ENCODE data around the gene RASAL2.
"Not testable (repeated sequence)": the region's sequence is repeated elsewhere in the genome, so short reads cannot be mapped to it uniquely, and the experiment has no call there.

The RASAL2 gene

DNA sequence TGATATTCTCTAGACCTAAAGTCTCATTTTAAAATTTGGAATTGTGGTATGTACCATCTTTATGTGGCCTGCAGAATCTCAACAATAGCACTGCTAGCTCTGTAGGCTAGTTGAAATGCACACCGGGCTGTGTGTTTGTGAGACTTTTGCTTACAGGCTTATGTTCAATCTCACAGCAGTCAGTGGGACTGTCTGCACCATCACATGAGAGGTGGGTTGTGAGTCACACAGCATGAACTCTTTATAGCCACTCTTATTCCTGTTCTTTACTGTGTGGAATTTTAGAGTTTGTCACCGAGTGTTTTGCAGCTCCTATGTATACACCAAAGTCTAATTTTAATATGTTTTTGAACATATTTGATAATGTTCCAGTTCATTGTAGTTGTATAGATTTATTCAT, 74.6 kb downstream of the RASAL2 start:
- no peak for DNase-seq

DNA sequence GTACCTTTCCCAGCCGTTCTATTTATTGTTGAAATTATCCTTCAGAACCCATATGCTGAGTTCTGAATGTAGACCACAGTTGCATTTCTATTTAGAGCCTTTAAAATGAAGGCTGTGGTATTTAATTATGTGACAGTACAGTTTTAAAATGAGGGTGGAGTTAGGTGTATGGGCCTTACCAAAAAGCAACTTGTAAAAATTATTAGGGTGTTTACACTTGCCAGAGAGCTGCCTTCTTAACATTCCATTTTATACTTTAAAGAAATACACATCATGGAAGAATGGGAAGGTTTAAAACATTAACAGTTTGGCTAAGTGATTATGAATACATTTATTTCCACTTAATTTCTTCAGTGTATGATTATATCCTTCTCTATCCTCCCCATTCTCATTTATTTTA, 75.7 kb downstream of the RASAL2 start:
- DNase-seq: no peak

DNA sequence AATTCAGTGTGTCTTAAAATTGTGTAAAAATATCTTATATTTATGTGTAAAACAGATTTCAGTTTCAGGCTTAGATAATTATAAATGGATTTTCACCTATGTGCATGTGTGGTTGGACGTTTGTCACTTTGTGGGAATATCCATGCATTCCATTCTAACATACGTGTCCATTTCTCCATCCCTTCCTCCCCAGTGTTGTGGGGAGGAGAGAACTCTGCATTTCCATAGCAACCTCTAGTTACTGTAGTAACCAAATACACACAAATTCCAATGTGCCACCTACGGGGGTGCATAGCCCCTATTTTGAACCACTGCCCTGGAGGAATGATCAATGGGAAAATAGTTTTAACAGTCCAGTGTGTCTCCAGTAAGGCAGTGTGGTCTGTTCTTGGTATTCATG, 79.0 kb downstream of the RASAL2 start:
- DNase-seq: no peak

DNA sequence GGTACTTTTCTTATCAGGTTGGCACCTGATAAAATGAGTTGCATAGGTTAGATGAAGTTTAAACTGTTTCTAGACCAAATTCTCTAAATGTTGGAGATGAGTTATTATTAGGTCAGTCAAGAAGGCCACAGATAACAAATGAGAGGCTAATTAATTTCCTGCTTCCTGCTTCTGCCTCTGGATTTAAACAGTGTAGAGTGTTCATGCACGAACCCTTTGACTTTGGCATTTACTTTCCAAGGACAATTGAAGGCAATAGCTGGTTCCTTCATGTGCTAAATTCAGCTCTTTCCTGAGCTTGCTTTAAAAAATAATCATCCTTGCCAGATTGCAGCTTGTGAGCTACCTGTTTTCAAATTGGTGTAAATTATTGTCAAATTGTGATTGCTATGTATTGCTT, 80.6 kb downstream of the RASAL2 start:
- DNase-seq: no peak

DNA sequence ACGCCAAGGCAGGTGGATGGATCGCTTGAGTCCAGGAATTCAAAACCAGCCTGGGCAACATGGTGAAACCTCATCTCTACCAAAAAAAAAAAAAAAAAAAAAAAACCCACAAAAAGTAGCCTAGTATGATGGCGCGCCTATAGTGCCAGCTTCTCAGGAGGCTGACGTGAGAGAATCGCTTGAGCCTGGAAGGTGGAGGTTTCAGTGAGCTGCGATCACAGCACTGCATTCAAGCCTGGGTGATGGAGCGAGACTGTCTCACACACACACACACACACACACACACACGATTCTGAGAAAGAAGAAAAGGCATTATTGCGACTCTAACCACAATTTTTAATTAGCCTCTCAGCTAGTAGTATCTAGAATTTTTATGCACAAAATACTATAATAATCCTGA, 86.5 kb downstream of the RASAL2 start:
- no peak for DNase-seq

DNA sequence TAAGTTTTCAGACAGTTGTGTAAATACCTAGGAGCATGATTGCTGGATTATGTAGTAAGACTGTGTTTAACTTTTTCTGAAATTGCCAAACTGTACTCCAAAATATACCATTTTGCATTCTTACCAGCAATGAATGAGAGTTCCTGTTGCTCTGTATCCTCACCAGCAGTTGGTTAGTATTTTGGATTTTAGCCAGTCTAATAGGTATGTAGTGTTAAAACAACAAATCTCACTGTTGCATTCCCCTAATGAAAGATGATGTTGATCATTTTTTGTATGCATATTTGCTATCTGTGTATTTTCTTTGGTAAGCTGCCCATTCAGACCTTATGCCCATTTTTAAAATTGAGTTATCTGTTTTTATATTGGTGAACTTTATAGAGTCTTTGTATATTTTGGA, 89.9 kb downstream of the RASAL2 start:
- DNase-seq: no peak

DNA sequence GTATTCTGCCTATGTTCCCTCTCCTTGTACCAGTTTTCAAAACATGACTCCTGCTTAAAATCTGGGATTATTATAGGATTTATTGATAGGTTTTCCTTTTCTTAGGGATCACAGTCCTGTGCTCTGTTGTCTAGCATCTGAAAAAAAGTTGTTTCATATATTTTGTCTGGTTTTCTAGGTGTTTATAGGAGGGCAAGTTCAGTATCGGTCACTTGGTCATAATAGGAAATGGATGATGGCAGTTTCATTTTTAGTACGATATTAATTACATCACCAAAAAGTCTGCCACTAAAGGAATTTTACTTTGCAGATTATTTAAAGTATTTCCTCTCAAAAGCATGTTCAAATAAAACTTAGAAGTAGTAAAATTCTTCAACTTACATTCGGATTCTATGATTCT, 94.4 kb downstream of the RASAL2 start:
- DNase-seq: no peak

DNA sequence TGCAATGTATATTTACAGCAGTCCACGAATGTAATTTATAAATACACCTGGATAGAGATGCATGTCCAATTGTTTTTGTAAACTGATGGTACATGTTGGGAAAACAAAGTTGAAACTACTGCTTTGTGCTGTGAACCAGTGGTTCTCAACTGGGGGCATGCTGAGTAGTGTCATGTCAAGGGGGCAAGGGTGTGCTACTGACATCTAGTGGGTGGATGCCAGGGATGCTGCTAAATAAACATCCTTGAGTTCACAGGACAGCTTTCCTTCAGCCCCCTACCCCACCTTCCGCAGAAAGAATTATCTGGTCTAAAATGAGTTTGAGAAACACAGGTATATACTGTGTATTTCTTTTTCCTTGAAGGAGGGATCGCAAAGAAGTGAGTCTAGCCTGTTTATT, 95.9 kb downstream of the RASAL2 start:
- no peak for DNase-seq

DNA sequence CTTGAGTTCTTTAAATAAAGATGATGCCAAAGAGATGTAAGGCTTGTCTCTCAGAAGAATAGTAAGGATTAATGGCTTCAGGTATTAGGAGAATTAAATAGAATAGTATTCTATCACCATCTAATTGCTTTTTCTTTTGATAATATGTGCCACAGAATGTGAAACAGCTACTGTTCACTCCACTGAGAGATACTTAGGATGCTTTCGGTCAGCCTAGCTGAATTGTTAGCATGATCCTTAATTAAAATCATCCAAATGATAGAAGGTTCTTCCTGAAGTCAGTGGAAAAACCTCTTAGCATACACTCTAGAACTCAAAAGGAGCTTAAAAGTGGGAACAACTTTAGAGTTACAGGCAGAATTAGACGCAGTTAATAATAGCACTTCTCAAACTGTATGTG, 97.0 kb downstream of the RASAL2 start:
- DNase-seq: no peak

DNA sequence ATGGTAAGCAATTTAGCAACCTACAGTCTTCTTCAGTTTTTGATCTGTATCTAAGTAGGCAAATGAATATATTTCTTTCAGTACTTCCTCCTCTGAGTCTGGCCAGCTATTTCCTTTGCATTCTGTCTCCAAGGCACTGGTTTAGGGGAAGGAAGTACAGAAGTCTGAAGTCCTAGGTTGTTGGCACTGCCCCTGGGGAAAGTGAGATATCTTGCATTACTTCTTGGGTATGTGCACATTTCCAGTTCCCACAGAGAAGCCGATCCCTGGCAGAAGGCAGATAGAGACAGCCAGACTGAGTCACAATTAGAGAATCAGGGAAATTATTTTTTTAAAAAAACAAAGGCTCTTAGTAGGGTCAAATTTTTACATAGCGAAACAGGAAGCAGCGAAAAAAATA, 98.8 kb downstream of the RASAL2 start:
- DNase-seq: no peak

DNA sequence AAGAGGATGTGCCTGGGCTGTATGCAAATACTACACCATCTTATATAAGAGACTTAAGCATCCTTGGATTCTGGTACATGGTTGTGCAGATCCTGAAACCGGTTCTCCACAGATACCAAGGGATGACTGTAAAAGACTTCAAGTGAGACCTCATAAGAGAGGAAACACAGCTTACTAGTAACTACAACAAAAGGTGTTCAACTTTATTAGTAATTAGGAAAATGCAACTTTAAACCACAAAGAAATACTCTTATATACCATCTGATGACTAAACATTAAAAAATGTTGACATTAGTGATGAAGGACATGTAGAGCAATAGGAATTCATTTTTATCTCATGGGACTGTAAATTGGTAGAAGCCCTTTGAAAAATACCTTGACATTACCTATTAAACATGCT, 102.7 kb downstream of the RASAL2 start:
- no peak for DNase-seq

DNA sequence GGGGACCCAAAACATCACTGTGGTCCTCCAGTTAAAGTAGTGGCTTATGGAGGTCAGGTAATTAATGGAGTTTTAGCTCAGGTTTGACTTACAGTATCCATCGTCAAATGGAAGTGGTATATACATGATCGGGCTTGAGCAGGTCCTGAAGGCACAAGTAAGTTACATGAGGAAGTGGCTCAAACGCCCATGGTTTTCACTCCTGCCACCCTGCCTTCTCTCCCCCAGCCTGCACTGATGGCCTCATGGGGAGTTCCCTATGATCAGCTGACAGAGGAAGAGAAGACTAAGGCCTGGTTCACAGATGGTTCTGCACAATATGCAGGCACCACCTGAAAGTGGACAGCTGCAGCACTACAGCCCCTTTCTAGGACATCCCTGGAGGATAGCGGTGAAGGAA, 108.2 kb downstream of the RASAL2 start:
- DNase-seq: not testable (repeated sequence)

DNA sequence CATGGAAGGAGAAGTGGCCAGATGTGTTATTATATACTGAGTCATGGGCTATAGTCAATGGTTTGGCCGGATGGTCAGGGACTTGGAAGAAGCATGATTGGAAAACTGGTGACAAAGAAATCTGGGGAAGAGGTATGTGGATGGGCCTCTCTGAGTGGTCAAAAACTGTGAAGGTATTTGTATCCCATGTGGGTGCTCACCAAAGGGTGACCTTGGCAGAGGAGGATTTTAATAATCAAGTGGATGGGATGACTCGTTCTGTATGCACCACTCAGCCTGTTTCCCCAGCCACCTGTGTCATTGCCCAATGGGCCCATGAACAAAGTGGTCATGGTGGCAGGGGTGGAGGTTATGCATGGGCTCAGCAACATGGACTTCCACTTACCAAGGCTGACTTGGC, 108.6 kb downstream of the RASAL2 start:
- DNase-seq: not testable (repeated sequence)

DNA sequence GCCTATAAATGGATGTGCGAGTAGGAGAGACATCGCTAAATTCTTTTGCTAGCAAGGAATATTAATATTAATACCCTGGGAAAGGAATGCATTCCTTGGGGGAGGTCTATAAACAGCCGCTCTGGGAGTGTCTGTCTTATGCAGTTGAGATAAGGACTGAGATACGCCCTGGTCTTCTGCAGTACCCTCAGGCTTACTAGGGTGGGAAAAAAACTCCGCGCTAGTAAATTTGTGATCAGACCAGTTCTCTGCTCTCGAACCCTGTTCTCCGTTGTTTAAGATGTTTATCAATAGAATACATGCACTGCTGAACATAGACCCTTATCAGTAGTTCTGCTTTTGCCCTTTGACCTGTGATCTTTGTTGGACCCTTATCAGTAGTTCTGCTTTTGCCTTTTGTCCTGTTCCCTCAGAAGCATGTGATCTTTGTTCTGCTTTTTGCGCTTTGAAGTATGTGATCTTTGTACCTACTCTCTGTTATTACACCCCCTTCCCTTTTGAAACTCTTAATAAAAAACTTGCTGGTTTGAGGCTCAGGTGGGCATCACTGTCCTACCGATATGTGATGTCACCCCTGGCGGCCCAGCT, 114.5 kb downstream of the RASAL2 start:
- not testable (repeated sequence) for DNase-seq

DNA sequence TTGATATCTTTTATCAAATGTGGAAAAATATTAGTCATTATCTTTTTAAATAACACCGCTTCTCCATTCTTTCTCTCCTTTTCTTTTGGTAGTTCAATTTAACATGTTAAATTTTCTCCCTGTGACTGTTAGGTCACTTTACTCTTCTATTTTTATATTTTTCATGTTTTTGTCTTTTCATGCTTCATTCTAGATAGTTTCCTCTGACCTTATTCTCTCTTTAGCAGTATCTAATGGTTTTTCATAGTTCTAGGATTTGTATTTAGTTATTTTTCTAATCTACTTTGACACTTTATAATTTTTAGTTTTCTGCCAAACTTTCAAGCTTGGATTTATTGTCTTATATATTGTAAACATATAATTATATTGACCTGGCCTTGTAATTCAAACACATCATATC, 116.0 kb downstream of the RASAL2 start:
- DNase-seq: no peak

DNA sequence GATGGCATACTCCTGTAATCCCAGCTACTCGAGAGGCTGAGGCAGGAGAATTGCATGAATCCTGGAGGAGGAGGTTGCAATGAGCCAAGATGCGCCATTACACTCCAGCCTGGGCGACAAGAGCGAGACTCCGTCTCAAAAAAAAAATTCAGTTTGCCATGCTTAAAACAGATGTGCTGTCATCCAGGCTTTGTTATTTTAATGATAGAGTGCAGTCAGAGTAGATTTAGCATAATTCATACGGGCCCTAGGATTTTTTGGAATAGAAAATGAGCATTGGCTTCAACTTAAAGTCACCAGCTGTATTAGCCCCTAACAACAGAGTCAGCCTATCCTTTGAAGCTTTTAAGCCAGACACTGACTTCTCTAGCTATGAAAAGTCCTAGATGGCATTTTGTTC, 124.6 kb downstream of the RASAL2 start:
- no peak for DNase-seq

DNA sequence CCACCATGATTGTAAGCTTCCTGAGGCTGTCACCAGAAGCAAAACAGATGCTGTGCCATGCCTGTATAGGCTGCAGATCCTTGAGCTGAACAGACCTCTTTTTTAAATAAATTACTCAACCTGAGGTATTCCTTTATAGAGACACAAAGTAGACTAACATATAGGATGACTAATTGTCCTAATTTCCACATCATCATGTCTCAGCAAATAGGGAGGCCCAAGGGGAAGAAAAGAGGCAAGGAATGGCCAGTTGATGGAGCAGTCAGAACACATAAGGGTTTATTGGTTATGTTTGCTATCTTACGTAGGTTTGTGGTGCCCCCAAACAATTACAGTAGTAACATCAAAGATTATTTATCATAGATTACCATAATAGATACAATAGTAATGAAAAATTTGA, 126.2 kb downstream of the RASAL2 start:
- DNase-seq: no peak

DNA sequence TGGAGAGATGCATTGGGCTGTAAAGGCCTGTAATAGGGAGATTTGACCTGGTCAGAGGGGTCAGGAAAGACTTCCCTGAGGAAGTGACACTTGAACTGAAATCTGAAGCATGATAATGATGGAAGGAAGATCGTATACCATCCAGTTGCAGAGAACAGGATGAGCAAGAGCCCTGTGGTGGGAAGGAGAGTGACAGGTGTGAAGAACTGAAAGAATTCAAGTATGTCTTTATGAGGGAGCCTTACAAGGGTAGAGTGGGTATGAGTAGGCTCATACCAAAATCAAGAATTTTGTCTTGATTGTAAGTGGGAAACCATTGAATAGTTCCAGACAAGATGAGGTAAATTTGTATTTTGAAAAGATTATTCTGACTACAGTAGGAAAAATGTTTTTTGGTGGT, 129.4 kb downstream of the RASAL2 start:
- DNase-seq: no peak

DNA sequence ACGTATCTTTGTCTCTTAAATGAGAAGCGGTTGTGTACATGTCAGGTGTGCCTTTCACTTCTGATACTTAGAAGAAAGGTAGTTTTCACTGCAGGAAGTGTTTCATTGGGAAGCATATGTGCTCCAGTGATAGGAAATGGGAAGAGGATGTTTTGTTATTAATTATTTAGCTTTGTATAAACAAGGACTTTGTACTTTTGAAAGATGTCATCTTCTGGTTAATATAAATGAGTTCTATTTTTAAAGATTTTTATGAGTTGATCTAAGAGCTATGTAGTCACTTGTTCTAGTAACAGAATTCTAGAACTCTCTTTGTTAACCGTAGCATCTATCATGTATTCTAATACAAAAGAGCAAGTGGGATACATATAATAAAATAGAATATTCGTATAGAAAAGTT, 130.5 kb downstream of the RASAL2 start:
- DNase-seq: no peak

DNA sequence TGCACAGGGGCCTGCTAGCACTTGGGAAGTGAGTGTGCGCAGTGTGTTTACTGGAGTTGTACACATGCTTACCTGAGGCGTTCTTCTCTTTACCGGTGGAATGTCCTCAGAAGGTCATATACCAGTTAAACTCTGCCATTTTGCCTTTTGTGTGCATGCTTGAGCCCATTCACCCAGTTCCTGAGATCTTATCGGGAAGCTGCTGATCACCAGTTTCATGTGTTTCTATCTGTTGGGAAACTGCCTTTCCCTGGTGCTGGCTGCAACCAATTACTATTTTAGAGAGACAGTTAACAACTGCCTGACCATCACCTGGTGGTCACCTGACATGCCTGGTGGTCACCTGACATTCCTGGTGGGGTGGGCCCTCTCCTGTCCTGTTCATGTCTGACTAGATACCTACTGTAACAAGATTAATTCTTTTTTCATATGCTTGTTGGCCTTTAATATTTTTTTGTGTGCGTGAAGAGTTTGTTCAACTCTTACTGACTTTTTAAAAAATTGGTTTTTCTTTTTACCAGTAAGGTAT, 137.0 kb downstream of the RASAL2 start:
- no peak for DNase-seq

DNA sequence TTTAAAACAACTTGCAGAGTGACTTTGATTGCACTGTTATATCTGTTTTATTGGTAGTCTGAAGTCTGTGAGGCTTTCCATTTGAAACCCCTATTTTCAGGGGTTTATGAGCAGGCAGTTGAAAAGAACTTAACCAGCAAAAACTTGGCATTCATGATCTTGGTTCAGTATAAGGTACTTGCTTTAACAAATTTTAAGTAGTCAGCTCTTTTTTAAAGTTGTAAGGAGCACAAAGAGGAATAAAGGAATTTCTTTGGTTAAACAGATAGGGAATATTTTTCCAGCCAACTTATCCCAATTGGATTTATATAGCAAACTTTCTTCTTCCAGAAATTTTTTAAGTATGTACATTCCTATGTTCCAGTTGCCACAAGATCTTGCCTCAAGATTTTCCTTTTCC, 138.2 kb downstream of the RASAL2 start:
- DNase-seq: no peak

DNA sequence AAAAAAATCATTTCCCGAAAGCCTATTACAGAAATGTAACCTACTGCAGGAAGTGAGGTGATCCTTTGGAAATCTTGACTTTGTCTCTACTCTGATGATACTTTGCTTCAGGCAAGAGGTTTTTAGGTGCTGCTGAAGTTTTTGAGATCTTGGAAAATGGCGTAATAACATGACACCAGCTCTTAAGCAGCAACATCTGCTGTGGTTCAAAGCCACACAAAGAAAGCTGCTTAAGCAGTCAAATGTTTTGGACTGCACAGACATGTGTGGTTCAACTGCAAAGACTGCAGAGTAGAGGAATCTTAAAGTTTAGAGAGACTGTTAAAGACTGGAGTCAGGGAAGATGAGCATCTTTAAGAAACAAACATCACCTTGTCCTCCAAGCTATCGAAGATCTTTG, 139.0 kb downstream of the RASAL2 start:
- no peak for DNase-seq

DNA sequence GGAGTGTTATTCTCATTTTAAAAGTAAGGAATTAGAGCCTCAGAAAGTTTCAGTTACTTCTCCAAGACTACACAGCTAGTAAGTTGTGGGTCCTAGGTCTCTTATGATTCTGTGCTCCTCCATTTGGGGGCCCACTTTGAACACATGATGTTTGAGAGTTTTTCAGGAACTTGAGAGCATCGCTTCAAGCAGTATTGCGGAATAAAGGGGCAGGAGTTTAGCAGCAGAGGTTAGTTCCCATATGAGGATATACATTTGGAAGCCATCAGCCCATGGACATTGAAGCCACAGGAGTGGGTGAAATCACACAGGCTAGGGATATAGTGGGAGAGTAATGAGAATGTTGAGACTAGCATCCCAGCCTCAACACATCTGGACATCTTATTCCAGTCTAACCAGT, 143.2 kb downstream of the RASAL2 start:
- no peak for DNase-seq

DNA sequence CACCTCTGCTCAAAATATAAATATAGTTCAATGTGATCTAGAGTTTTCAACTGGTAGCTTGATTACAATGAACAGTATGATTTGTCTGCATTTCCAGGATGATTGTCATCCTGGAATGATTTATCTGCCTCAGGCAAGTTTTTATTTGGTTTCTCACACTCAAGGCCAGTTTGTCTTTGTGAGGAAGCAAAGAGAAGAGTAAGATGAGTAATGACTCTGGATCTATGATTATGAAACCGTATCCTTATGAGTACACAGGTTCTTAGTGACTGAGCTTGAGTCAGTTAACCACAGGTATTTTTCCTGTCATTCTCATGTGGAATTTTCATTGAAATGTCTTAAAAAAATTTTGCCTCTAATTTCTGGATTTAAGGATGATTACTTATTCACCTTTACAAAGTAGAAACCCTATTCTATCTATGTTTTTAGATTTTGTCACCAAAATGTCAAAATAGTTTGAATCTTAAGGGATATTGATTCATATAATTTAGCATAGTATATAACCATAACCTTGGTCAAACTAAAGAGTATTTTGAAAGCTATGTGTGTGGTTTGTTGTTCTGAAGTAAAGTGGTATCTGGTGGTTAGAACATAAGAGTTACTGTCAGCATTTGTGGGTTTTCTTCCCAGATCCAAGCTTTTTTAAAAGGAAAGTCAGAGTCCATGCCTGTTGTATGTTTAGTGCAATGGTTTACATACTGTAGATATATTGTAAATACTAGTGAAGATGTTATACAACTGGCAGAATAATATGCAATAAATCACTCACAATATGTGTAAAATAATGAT, 145.0 kb downstream of the RASAL2 start:
- no peak for DNase-seq

DNA sequence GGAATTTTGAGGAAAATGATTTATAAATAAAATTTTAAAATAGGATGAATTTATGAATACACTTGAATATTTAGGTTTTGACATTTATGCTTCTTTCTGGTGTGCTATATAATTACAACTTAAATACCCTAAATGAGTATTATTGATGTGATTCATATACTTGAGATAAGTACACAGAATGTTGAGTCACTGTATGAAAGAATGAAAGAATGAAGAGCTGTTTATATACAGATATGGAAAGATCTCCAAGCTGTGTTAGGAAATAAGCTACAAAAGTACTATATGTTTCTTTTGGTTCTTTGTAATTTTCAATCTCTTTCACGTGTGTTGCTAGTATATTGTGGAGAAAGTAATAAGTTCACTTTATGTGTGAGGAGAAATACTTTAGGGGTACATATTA, 147.2 kb downstream of the RASAL2 start:
- no peak for DNase-seq

Measured in DMS79 treated with DMSO at 0.1 percent for 48 hours (cell line).